Activated T-cell treated with anti-CD3 and anti-CD28 coated beads, Interleukin-2, amount 50 U/mL, for 4 hours (primary cell): ENCODE data around the gene UTS2R. TPM values are rescaled to one million over a fixed set of nuclear protein-coding genes. Genes with fewer than 3 reads are reported as not detected.

Experiments used
- ATAC-seq, 2 donors: fragments of 200-7000 bp; cut with Tn5 transposase; one replicate each; pipeline ENCODE4 v1.10.0; 2021
- DNase-seq: peaks from one replicate; pipeline ENCODE4 v3.0.0-alpha.2; 2020
- H3K27me3 Mint-ChIP-seq: one replicate; pipeline ENCODE4 v1.8.0; 2021; ENCODE audit warnings: low read depth, mixed read lengths
- H3K36me3 Mint-ChIP-seq: one replicate; pipeline ENCODE4 v1.8.0; 2022; ENCODE audit warnings: mixed read lengths; ENCODE audit not compliant: insufficient read depth
- H3K4me1 Mint-ChIP-seq: one replicate; pipeline ENCODE4 v1.8.0; 2021; ENCODE audit warnings: low read depth, mixed read lengths
- H3K4me3 Mint-ChIP-seq: one replicate; pipeline ENCODE4 v1.8.0; 2021; ENCODE audit warnings: mild to moderate bottlenecking, moderate library complexity, mixed read lengths
- H3K9me3 Mint-ChIP-seq: one replicate; pipeline ENCODE4 v1.8.0; 2021; ENCODE audit warnings: mixed read lengths
- total RNA-seq, 3 donors: library from RNA; stranded (reverse); gene quantifications; one replicate each; pipeline ENCODE4 v1.2.1, GENCODE V29; 2021

The UTS2R gene
- total RNA-seq, 3 donors from 2014 or later, result not detected

DNA sequence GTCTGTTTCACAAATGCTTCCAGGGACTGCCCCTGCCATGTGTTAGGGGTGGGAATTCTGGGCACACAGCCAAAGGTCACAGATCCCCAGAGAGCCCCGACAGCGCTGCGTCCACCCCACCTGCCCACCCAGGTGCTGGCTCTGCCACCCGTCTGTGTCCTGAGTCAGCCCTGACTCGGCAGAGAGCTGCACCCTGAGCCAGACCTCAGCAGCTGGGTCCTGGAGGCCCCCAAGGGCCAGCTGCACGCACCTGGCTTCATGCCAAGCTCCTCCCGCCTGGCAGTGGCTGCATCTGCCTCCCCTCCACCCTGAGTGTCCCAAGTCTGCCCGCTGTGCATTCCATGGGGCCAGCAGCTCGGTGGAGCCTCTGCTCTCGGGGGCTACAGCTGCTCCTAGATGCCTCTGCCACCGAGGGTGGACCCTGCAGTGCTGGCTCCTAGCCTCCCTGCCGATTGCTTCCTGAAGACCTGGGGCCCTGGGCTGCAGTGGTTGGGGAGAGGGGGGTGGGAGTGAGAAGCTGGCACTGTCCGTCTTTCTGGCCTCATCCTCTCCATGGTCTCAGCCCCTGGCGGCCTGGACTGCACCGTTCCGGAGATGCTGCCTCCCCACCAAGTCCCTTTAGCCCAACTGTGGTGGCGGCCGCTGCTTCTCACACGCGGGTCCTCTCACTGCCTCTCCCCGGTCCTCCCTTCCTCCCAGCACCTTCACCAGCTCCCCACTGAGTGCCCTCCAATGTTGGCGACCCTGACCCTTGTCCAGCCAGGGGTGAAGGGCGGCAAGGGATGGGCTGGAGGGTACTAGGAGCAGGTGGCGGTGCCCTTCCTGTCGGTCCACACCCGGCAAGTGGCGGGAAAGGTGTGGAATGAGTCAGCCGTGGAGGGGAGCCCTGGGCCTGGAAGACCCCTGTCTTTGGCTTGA, 41.0 kb upstream of the UTS2R start:
- no peaks in the 10 kb centered on the region for H3K36me3 Mint-ChIP-seq
- no peaks in the 10 kb centered on the region for H3K9me3 Mint-ChIP-seq
- no peak overlapping the region for H3K4me3 Mint-ChIP-seq
- DNase-seq (no peak), ATAC-seq (no peak)
- H3K27me3 Mint-ChIP-seq, result peaks cover 2% of the 10 kb centered on the region
- peaks cover 21% of the 10 kb centered on the region for H3K4me1 Mint-ChIP-seq

DNA sequence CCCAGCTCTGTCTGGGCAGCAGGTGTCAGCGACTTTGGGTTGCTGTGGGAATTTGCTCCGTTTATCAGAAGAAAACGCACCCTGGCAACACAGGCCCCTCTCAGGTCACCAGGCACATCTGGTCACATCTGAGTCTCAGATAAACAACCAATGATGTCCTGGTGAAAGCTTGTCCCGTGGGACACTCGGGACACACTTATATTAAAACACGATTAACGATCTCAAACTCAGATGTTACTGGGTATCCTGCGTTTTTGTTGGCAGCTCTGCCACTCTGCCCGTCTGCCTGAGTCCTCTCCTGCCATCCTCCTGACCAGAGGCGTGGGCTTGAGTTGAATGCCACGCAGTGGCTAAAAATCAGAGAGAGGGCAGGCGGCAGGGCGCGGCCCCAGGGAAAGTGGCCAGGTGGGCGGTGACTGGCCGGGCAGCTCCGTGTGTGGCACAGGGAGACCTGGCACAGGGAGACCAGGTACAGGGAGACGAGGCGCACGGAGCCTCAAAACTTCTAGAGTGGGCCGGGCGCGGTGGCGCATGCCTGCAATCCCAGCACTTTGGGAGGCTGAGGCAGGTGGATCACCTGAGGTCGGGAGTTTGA, 40.1 kb upstream of the UTS2R start:
- ATAC-seq, result no peak
- no peak for DNase-seq
- Mint-ChIP-seq H3K27me3 (peaks cover 2% of the 10 kb centered on the region), H3K4me3 (peak overlapping the region; percentile 38), H3K36me3 (no peaks in the 10 kb centered on the region), H3K9me3 (no peaks in the 10 kb centered on the region), H3K4me1 (peaks cover 24% of the 10 kb centered on the region)

- DNase-seq (no peak), ATAC-seq (peak; percentile 34 to 49)
- peaks cover 2% of the 10 kb centered on the region for H3K27me3 Mint-ChIP-seq
- H3K9me3 Mint-ChIP-seq, result no peaks in the 10 kb centered on the region
- peaks cover 24% of the 10 kb centered on the region for H3K4me1 Mint-ChIP-seq
- H3K36me3 Mint-ChIP-seq, result no peaks in the 10 kb centered on the region
- H3K4me3 Mint-ChIP-seq, result peak overlapping the region; percentile 74
Measured at GRCh38 chr17:82332669-82333278, 38.8 kb upstream of the UTS2R start.

GRCh38 chr17:82333279-82334171, 38.0 kb upstream of the UTS2R start, which contains the start of gene SECTM1:
TSS of gene SECTM1 (minus strand) at chr17:82333766. CDS start at chr17:82327240, 6,526 bp downstream.
- DNase-seq (no peak), ATAC-seq (peak; percentile 64 to 68)
- peak within 1 kb of the TSS; percentile 89 for H3K4me3 Mint-ChIP-seq
- H3K36me3 Mint-ChIP-seq, result no peaks in the 10 kb centered on the region
- peaks cover 2% of the 10 kb centered on the region for H3K27me3 Mint-ChIP-seq
- H3K4me1 Mint-ChIP-seq, result peaks cover 24% of the 10 kb centered on the region
- H3K9me3 Mint-ChIP-seq, result no peaks in the 10 kb centered on the region

- no peaks in the 10 kb centered on the region for H3K36me3 Mint-ChIP-seq
- no peak for DNase-seq
- H3K9me3 Mint-ChIP-seq, result no peaks in the 10 kb centered on the region
- H3K4me1 Mint-ChIP-seq, result peaks cover 29% of the 10 kb centered on the region
- peak overlapping the region; percentile 89 for H3K4me3 Mint-ChIP-seq
- no peak for ATAC-seq
- peaks cover 2% of the 10 kb centered on the region for H3K27me3 Mint-ChIP-seq
Measured at GRCh38 chr17:82334204-82334621, 37.4 kb upstream of the UTS2R start.

DNA sequence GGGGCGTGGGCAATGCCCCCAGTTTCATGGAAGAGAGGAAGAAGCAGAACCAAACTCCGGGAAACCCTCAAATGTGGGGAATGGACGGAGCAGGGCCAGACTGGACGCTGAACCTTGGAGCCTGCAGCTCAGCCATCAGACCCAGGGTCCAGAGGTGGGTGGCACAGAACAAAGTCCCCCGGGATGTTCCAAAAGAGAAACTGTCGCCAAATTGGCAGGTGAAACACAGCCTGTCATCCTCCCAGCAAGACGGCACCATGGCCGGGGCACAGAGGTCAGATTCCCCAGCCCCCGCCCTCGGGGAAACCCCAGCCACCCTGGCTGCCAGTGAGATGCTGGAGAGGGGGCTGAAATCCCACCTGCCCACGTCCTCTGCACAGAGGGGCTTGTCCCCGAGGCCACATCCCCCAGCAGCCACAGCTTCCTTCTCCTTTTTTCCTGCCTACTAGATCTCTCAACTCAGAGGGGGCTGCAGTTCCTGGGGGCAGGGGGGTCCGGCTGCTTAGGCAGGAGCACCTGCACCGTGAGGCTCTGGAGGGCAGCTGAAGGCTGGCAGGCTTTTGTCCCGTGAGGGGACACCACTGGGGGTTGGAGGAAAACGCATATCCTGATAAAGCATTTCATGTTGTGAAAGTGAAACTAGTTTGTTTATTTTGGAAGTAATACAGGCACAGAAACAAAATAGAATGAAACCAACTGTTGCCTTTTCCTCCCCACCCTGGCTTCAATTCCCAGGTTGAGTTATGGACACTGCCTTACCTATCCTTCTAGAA, 36.8 kb upstream of the UTS2R start:
- DNase-seq, result no peak
- peak overlapping the region; percentile 89 for H3K4me3 Mint-ChIP-seq
- H3K27me3 Mint-ChIP-seq, result peaks cover 2% of the 10 kb centered on the region
- H3K9me3 Mint-ChIP-seq, result no peaks in the 10 kb centered on the region
- peak; percentile 10 to 21 for ATAC-seq
- H3K36me3 Mint-ChIP-seq, result no peaks in the 10 kb centered on the region
- H3K4me1 Mint-ChIP-seq, result peaks cover 30% of the 10 kb centered on the region

- Mint-ChIP-seq H3K36me3 (no peaks in the 10 kb centered on the region), H3K27me3 (no peaks in the 10 kb centered on the region), H3K9me3 (no peaks in the 10 kb centered on the region), H3K4me3 (no peak overlapping the region), H3K4me1 (peaks cover 22% of the 10 kb centered on the region)
- ATAC-seq (no peak), DNase-seq (no peak)
Measured at GRCh38 chr17:82338858-82339633, 32.5 kb upstream of the UTS2R start.

DNA sequence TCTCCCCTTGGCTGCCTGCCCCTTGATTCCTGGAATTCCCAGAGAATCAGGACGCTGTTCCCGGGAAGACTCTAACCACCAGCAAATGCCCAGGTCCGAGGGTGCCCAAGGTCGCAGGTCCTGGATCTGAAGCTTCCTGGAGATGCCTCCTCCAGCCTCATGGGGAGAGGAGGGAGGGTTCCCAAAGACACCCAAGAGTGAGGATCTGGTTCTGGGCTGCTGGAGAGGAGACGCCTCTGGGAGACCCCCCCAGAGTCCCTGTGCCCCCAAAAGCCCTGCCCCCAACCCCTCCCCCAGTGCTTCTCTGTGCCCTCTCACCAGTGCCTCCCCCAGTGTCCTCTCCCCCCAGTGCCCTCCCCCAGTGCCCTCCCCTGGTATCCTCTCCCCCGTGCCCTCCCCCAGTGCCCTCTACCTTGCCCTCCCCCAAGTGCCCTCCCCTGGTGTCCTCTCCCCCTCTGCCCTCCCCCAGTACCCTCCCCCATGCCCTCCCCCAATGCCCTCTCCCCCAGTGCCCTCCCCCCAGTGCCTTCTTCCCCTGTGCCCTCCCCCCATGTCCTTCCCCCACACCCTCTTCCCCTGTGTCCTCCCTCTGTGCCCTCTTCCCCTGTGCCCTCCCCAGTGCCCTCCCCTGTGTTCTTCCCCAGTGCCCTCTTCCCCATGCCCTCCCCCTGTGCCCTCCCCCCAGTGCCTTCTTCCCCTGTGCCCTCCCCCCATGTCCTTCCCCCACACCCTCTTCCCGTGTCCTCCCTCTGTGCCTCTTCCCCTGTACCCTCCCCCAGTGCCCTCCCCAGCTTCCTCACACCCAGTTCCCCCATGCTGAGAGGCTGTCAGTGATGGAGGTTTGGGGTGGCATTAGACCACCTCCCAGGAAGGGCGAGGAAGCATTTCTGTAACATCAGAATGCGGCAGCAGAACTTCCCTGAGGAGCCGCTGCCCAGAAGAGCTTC, 31.7 kb upstream of the UTS2R start:
- Mint-ChIP-seq H3K36me3 (no peaks in the 10 kb centered on the region), H3K27me3 (no peaks in the 10 kb centered on the region), H3K4me1 (peaks cover 15% of the 10 kb centered on the region), H3K4me3 (no peak overlapping the region), H3K9me3 (no peaks in the 10 kb centered on the region)
- no peak for ATAC-seq
- no peak for DNase-seq

DNA sequence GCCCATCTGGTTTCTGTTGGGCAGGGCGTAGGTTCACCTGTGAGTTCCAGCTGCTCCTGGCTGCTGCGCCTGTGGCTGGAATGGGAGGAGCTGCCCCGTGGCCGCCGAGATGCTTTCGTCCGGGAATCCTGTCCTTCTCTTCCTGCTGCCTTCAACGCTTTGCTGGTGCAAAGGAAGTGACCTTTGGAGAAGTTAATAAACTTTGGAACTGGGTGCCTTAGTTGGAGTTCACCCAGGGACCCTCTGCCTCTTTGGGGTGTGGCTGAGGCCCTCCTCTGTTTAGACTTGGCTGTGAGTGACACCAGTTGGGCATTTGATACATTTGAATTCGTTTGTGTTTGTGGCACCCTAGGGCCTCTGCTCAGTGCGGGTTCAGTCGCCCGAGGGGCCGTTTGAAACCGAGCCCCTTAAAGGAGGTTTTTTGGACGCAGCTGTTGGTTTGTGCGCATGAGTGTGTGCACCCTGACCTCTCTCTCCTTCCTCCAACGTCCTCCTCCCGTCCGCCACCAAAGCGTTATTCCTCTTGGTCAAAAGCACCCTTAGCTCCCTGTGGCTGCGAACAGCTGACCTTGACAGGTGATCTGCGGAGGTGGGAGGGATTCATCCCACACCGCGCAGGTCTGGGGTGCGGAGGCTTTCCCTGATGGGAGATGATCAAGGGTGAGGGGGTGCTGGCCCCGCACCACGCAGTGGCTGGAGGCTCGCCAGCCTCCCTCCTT, 29.0 kb upstream of the UTS2R start:
- H3K9me3 Mint-ChIP-seq, result no peaks in the 10 kb centered on the region
- no peaks in the 10 kb centered on the region for H3K27me3 Mint-ChIP-seq
- ATAC-seq (no peak), DNase-seq (no peak)
- no peak overlapping the region for H3K4me3 Mint-ChIP-seq
- no peaks in the 10 kb centered on the region for H3K36me3 Mint-ChIP-seq
- peaks cover 12% of the 10 kb centered on the region for H3K4me1 Mint-ChIP-seq

- no peak for ATAC-seq
- H3K36me3 Mint-ChIP-seq, result no peaks in the 10 kb centered on the region
Measured at GRCh38 chr17:82343560-82343959, 28.0 kb upstream of the UTS2R start.

GRCh38 chr17:82344175-82344907, 27.2 kb upstream of the UTS2R start:
- Mint-ChIP-seq H3K36me3 (no peaks in the 10 kb centered on the region), H3K27me3 (peaks cover 1% of the 10 kb centered on the region), H3K4me1 (peaks cover 6% of the 10 kb centered on the region), H3K9me3 (no peaks in the 10 kb centered on the region), H3K4me3 (no peak overlapping the region)
- DNase-seq (no peak), ATAC-seq (no peak)

More at GRCh38 chr17:82343560-82343959, 28.0 kb upstream of the UTS2R start:
- Mint-ChIP-seq H3K4me1 (peaks cover 12% of the 10 kb centered on the region), H3K27me3 (peaks cover 1% of the 10 kb centered on the region), H3K4me3 (no peak overlapping the region), H3K9me3 (no peaks in the 10 kb centered on the region)
- no peak for DNase-seq
